ENCODE results near the gene TXNDC5.

DNA sequence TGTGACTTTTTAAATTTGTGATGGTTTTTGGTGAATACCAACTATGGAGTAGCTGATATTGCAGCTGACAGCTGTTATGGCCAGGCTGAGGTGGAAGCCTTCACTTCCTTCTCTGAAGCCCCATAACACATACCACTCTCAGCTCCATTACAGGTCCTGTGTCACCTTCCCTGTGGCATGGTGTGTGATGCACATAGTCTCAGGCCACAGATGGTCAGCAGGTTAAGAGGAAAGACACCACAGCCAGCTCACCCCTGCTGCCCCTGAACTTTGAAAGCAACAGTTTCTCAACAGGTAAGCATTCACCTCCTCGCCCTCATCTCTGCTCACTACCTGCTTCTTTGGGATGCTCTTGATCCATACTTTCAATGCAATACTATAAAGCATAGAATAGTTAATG, 7.7 kb downstream of the TXNDC5 start:
- no peak for TF ChIP-seq CTCF (IDR thresholded peaks at IDR 0.05)
- TF ChIP-seq POLR2AphosphoS5 (IDR thresholded peaks at IDR 0.05; ENCODE audit: insufficient read depth in 1 of 2, low read depth in 1 of 2): no peak
- TF ChIP-seq POLR2A (IDR thresholded peaks at IDR 0.05): no peak
